HepG2 (cell line): Measurements from ENCODE around the gene KRT81. TPM values are rescaled to one million over a fixed set of nuclear protein-coding genes. Genes with fewer than 3 reads are reported as not detected.
"Not testable (repeated sequence)": the region's sequence is repeated elsewhere in the genome, so short reads cannot be mapped to it uniquely, and the experiment has no call there.

Experiments used
- ATAC-seq: fragments of 200-7000 bp; cut with Tn5 transposase; 3 replicates; pipeline ENCODE4 v1.9.1; 2020; ENCODE audit warnings: mild to moderate bottlenecking, moderate library complexity
- BruUV-seq: library from RNA; stranded (reverse); fragments of 400-500 nt; replicated peaks from 2 replicates; lab custom pipeline; 2021; lab: Mats Ljungman, UMichigan
- CTCF ChIA-PET: fragments of 300-600 bp; formaldehyde crosslinking; extraction: SDS; loops from one replicate; lab custom pipeline; 2021; ENCODE audit warnings: low total read pairs, inconsistent platforms, low intra/inter-chr PET ratio; lab: Yijun Ruan, JAX
- POLR2A ChIA-PET: fragments of 350-600 bp; sonication (Branson Sonifier 250); formaldehyde crosslinking; loops from one replicate; lab custom pipeline; 2020; ENCODE audit warnings: antibody characterized with exemption, inconsistent platforms; lab: Yijun Ruan, JAX
- DNase-seq: peaks from one replicate; pipeline ENCODE4 v3.0.0-alpha.2; 2015; ENCODE audit warnings: low spot score
- FAIRE-seq: peaks from 3 replicates; lab custom pipeline; 2011; peaks lifted over from hg19 to GRCh38; lab: Jason Lieb, UNC
- H2AFZ ChIP-seq: one replicate; pipeline ENCODE4 v1.6.1; 2011; ENCODE audit warnings: low read length, inconsistent platforms
- H3K27ac ChIP-seq: fragments of 300-600 bp; 3 replicates; pipeline ENCODE4 v1.8.0; 2011; ENCODE audit warnings: mixed run types, mild to moderate bottlenecking, mixed read lengths, low read length, inconsistent platforms; ENCODE audit not compliant: insufficient read depth; ENCODE audit errors: extremely low read length
- H3K27me3 ChIP-seq, 2 experiments: fragments of 200-600 bp in 1 of 2; 2 replicates in 1 of 2; 3 replicates in 1 of 2; pipeline versions ENCODE4 v1.6.0 to v1.8.0; 2011; ENCODE audit warnings: low read length in 2 of 2, mild to moderate bottlenecking in 2 of 2, moderate library complexity in 2 of 2, inconsistent platforms in 1 of 2; ENCODE audit not compliant: insufficient read depth in 2 of 2, control insufficient read depth in 1 of 2
- H3K36me3 ChIP-seq, 2 experiments: fragments of 200-600 bp in 1 of 2; replicated peaks in 1 of 2; 2 replicates in 1 of 2; 3 replicates in 1 of 2; pipeline versions ENCODE4 v1.5.1 to v1.8.0; 2011; ENCODE audit warnings: low read length in 2 of 2, inconsistent platforms in 1 of 2; ENCODE audit not compliant: insufficient read depth in 2 of 2, control insufficient read depth in 1 of 2
- H3K4me1 ChIP-seq: 2 replicates; pipeline ENCODE4 v1.5.1; 2012; ENCODE audit warnings: low read length, inconsistent platforms; ENCODE audit not compliant: insufficient read depth
- H3K4me2 ChIP-seq: 2 replicates; pipeline ENCODE4 v1.6.0; 2011; ENCODE audit warnings: low read depth, low read length, inconsistent platforms
- H3K4me3 ChIP-seq, 3 experiments: fragments of 200-600 bp in 1 of 3; sonication (generic), shearing (Covaris generic) in 1 of 3; replicated peaks in 1 of 3; 2 replicates each; pipeline ENCODE4 v1.5.1; 2011 to 2016; ENCODE audit warnings: low read length in 3 of 3, inconsistent platforms in 2 of 3, low read depth in 2 of 3, mild to moderate bottlenecking in 2 of 3, control low read depth in 1 of 3, mixed read lengths in 1 of 3; ENCODE audit not compliant: insufficient read depth in 1 of 3
- H3K79me2 ChIP-seq: one replicate; pipeline ENCODE4 v1.6.1; 2011; ENCODE audit warnings: low read length, inconsistent platforms; ENCODE audit not compliant: insufficient read depth
- H3K9ac ChIP-seq: 2 replicates; pipeline ENCODE4 v1.6.0; 2011; ENCODE audit warnings: mild to moderate bottlenecking, low read depth, low read length, inconsistent platforms; ENCODE audit not compliant: insufficient read depth
- H3K9me3 ChIP-seq: 2 replicates; pipeline ENCODE4 v1.5.1; 2012; ENCODE audit warnings: mild to moderate bottlenecking, low read length
- H4K20me1 ChIP-seq: 2 replicates; pipeline ENCODE4 v1.6.0; 2011; ENCODE audit warnings: inconsistent platforms, mild to moderate bottlenecking, low read length, moderate library complexity; ENCODE audit not compliant: insufficient read depth
- FOXA3 ChIP-seq: IDR thresholded peaks from 2 replicates; pipeline ENCODE4 v1.6.1; 2016; ENCODE audit warnings: missing genetic modification reagents, missing compliant biosample characterization
- MIXL1 ChIP-seq: IDR thresholded peaks from 2 replicates; pipeline ENCODE4 v1.6.1; 2016
- SMC3 ChIP-seq: IDR thresholded peaks from 2 replicates; pipeline ENCODE4 v1.6.1; 2011; ENCODE audit warnings: low read length, improper control_type of control experiment
- ZBTB26 ChIP-seq: IDR thresholded peaks from 2 replicates; pipeline ENCODE4 v1.6.1; 2016; ENCODE audit warnings: missing compliant biosample characterization, missing genetic modification reagents, borderline replicate concordance
- ZNF3 ChIP-seq: IDR thresholded peaks from 2 replicates; pipeline ENCODE4 v1.7.0; 2017; ENCODE audit warnings: inconsistent platforms
- ZNF776 ChIP-seq: sonication (generic); formaldehyde crosslinking; IDR thresholded peaks from 2 replicates; pipeline ENCODE4 v1.4.0; 2020; ENCODE audit warnings: mild to moderate bottlenecking, missing genetic modification reagents
- WGBS: methylation state at CpG from one replicate; pipeline ENCODE4 v1.1.6; 2017; ENCODE audit warnings: low lambda C conversion rate; 5-methylcytosine and 5-hydroxymethylcytosine counted together
- in situ Hi-C: cut with HindIII; loops from 2 replicates; pipeline ENCODE4 v1.10.0; 2017; ENCODE audit warnings: low pct_unique_long_range_greater_than_20kb; ENCODE audit not compliant: extremely low pct_ligation_motif_present
- intact Hi-C: fragments of 100-400 bp; cut with micrococcal nuclease; formaldehyde crosslinking; loops from one replicate; pipeline ENCODE4 v1.10.0; 2022; ENCODE audit not compliant: unreplicated experiment
- polyA plus RNA-seq, 8 experiments: library from polyadenylated mRNA; depleted of rRNA in 3 of 8; stranded (reverse) in 7 of 8; unstranded in 1 of 8; fragments of >200 nt; fragmentation: Illumina TruSeq in 4 of 8; extraction: Trizol in 4 of 8; gene quantifications; 2 replicates each; pipeline versions ENCODE4 v1.2.1 to v1.2.3, GENCODE V29; 2011 to 2016; ENCODE audit warnings: low read depth in 4 of 8, missing spikeins in 1 of 8, mixed read lengths in 1 of 8; ENCODE audit not compliant: insufficient read depth in 1 of 8
- total RNA-seq, 5 experiments: library from RNA; depleted of rRNA; stranded (reverse); fragments of >200 nt; fragmentation: Illumina TruSeq; extraction: Trizol; gene quantifications; 2 replicates each; pipeline ENCODE4 v1.2.3, GENCODE V29; 2016; ENCODE audit warnings: low read depth in 1 of 5

KRT81 gene
- total and polyA plus RNA-seq, 2 of the 13 experiments (the other 11 are each of a cell fraction or from before 2014, with no cell fraction given): not detected

GRCh38 chr12:52258335-52258901, 32.9 kb downstream of the KRT81 start:
- ChIA-PET POLR2A (no interaction called here), CTCF (no interaction called here)
- Histone ChIP-seq H3K4me3 (no peak overlapping the region), H3K4me1 (no peaks in the 10 kb centered on the region), H3K36me3 (no peaks in the 10 kb centered on the region), H3K4me2 (no peak overlapping the region), H3K27me3 (peaks cover 1 to 29% of the 10 kb centered on the region in 2 experiments; a peak in 4 of 5 replicates), H3K27ac (no peak overlapping the region), H2AFZ (no peak overlapping the region), H3K9me3 (peaks cover 12% of the 10 kb centered on the region), H3K9ac (no peak overlapping the region), H4K20me1 (no peaks in the 10 kb centered on the region), H3K79me2 (no peaks in the 10 kb centered on the region)
- ATAC-seq (no peak), FAIRE-seq (no peak), DNase-seq (no peak)
- BruUV-seq: no TSS peak
- WGBS: 75% methylated on average over 21 of the region's 72 CpGs
- TF ChIP-seq MIXL1 (CRISPR knock-in tag): no peak
- TF ChIP-seq SMC3: no peak
- no peak for TF ChIP-seq ZBTB26 (CRISPR knock-in tag)
- no peak for TF ChIP-seq ZNF3 (CRISPR knock-in tag)
- no peak for TF ChIP-seq FOXA3 (CRISPR knock-in tag)
- no peak for TF ChIP-seq ZNF776 (CRISPR knock-in tag)
- in situ Hi-C loops: no loop called here
- intact Hi-C loops: no loop called here

GRCh38 chr12:52257922-52258321, 33.4 kb downstream of the KRT81 start:
- intact Hi-C loops, POLR2A ChIA-PET, FAIRE-seq, BruUV-seq, CTCF ChIA-PET, H2AFZ ChIP-seq, H3K4me1 ChIP-seq, in situ Hi-C loops, ATAC-seq, H3K4me2 ChIP-seq, H3K79me2 ChIP-seq, H3K36me3 ChIP-seq, H3K27ac ChIP-seq, H3K4me3 ChIP-seq, DNase-seq, H3K9ac ChIP-seq, H4K20me1 ChIP-seq: not testable (repeated sequence)
- peaks cover 1 to 29% of the 10 kb centered on the region in 2 experiments; a peak in 4 of 5 replicates for H3K27me3 ChIP-seq
- H3K9me3 ChIP-seq: peaks cover 10% of the 10 kb centered on the region
- 85% methylated on average over 12 of the region's 13 CpGs for WGBS
